ENCODE data around the gene EGR1. TPM values are rescaled to one million over a fixed set of nuclear protein-coding genes. Genes with fewer than 3 reads are reported as not detected.

The EGR1 gene
- polyA plus RNA-seq, 1 of the 3 experiments (the other 2 are of a cell fraction): 48.0 TPM

DNA sequence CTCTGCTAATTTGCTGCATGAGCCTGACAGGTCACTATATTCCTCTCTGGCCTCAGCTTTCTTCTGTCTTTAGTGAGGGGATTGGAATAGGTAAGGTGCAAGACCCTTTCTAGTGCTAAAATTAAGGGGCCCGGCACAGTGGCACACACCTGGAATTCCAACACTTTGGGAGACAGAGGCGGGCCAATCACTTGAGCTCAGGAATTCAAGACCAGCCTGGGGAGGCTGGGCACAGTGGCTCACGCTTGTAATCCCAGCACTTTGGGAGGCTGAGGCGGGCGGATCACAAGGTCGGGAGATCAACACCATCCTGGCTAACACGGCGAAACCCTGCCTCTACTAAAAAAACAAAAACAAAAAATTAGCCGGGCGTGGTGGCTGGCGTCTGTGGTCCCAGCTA, 37.2 kb downstream of the EGR1 start (continued):
- TF ChIP-seq, protein P1, sequence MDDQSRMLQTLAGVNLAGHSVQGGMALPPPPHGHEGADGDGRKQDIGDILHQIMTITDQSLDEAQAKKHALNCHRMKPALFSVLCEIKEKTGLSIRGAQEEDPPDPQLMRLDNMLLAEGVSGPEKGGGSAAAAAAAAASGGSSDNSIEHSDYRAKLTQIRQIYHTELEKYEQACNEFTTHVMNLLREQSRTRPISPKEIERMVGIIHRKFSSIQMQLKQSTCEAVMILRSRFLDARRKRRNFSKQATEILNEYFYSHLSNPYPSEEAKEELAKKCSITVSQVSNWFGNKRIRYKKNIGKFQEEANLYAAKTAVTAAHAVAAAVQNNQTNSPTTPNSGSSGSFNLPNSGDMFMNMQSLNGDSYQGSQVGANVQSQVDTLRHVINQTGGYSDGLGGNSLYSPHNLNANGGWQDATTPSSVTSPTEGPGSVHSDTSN (IDR thresholded peaks at IDR 0.05): no peak
- TF ChIP-seq POLR2AphosphoS5 (IDR thresholded peaks at IDR 0.05; ENCODE audit: low read depth, low read length): no peak
- TF ChIP-seq RFX5 (IDR thresholded peaks at IDR 0.05; ENCODE audit: low read length): no peak

DNA sequence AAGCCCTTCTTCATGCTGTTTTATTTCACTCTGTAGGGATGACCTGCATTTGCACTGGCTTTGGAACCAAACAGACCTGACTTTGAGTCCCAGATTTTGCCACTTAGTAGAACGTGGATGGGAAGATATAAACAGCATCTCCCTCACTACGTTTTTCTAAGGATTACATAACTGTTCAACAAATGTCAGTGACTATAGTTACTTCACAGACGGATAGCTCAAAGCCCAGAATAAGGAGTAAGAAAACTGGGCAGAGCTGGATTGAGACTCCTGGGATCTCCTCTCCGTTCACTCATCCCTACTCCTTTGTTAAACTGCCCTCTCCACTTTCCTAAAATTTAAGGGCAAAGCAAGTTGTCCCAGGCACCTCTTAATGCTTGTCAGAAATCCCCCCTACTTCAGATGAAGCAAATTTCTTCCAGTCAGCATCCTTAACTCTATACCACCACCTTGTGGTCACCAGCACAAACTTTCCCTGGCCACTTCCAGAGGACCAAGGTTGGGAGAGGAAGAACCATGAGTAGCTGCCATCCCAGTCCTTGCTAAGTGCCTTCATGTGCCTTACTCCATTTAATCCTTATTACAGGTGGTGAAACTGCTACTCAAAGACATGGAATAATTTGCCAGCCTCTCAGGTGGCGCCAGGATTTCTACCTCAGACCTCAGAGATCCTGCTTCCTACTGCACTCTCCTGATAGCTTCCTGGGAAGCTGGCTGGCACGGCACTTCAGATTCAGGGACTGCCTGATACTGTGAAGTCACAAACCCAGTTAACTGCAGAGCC, 38.4 kb downstream of the EGR1 start:
- no peak overlapping the region for H2AFZ ChIP-seq (ENCODE audit: low read depth)
- 35% methylated on average over 6 of the region's 6 CpGs for WGBS (ENCODE audit: low lambda C conversion rate)
- H3F3A ChIP-seq (replicated peaks; ENCODE audit: insufficient read depth): peaks cover 36% of the 10 kb centered on the region
- no peak overlapping the region for H3K4me3 ChIP-seq (ENCODE audit: low read depth in 2 of 2, low read length in 1 of 2)
- H3K9ac ChIP-seq: no peak overlapping the region
- no peaks in the 10 kb centered on the region for H3K79me2 ChIP-seq (ENCODE audit: insufficient read depth)
- peak overlapping the region in 1 of 2 experiments; percentile 30; a peak in 1 of 4 replicates for H3K27ac ChIP-seq (ENCODE audit: low read depth in 2 of 2, low read length in 1 of 2)
- no peaks in the 10 kb centered on the region for H3K27me3 ChIP-seq (ENCODE audit: insufficient read depth)
- peak; percentile 70 for DNase-seq
- H3K9me2 ChIP-seq: no peaks in the 10 kb centered on the region
- ChIA-PET CTCF (interaction anchor here (0.6 to 11.7 kb wide), 39 partner anchors 9 to 864 kb away, joined by 3 to 196 read pairs (median 5); partner anchors contain the start of genes EGR1, ETF1, KIF20A and REEP2), POLR2A (interaction anchor here (0.7 to 2.9 kb wide), 3 partner anchors 11 to 54 kb away, joined by 3 to 22 read pairs (median 20); partner anchors contain the start of gene EGR1)
- peaks cover 20 to 26% of the 10 kb centered on the region in 2 experiments for H3K36me3 ChIP-seq (replicated peaks in 1 of 2; ENCODE audit: control insufficient read depth in 1 of 2, insufficient read depth in 2 of 2, low read length in 1 of 2)
- peaks cover 0 to 6% of the 10 kb centered on the region in 2 experiments; a peak in 1 of 4 replicates for H3K4me1 ChIP-seq (ENCODE audit: control insufficient read depth in 1 of 2, insufficient read depth in 2 of 2, low read depth in 1 of 2, low read length in 1 of 2)
- H3K4me2 ChIP-seq: no peak overlapping the region
- no peaks in the 10 kb centered on the region; the same call in 1 of the 2 replicates for H4K20me1 ChIP-seq (ENCODE audit: insufficient read depth)
- no peaks in the 10 kb centered on the region for H3K9me3 ChIP-seq
- no peak for TF ChIP-seq CHD2 (IDR thresholded peaks at IDR 0.05; ENCODE audit: low read length, partially characterized antibody)
- TF ChIP-seq SMC3 (IDR thresholded peaks at IDR 0.05; ENCODE audit: low read depth, low read length): peak; percentile 85
- TF ChIP-seq RCOR1 (IDR thresholded peaks at IDR 0.05; ENCODE audit: low read length): no peak
- no peak for TF ChIP-seq MXI1 (IDR thresholded peaks at IDR 0.05; ENCODE audit: low read depth, low read length)
- TF ChIP-seq, protein P2, sequence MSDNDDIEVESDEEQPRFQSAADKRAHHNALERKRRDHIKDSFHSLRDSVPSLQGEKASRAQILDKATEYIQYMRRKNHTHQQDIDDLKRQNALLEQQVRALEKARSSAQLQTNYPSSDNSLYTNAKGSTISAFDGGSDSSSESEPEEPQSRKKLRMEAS (IDR thresholded peaks at IDR 0.05; ENCODE audit: low read depth): no peak
- no peak for TF ChIP-seq EZH2phosphoT487 (IDR thresholded peaks at IDR 0.05; ENCODE audit: borderline replicate concordance, low read depth)
- TF ChIP-seq, protein P3, sequence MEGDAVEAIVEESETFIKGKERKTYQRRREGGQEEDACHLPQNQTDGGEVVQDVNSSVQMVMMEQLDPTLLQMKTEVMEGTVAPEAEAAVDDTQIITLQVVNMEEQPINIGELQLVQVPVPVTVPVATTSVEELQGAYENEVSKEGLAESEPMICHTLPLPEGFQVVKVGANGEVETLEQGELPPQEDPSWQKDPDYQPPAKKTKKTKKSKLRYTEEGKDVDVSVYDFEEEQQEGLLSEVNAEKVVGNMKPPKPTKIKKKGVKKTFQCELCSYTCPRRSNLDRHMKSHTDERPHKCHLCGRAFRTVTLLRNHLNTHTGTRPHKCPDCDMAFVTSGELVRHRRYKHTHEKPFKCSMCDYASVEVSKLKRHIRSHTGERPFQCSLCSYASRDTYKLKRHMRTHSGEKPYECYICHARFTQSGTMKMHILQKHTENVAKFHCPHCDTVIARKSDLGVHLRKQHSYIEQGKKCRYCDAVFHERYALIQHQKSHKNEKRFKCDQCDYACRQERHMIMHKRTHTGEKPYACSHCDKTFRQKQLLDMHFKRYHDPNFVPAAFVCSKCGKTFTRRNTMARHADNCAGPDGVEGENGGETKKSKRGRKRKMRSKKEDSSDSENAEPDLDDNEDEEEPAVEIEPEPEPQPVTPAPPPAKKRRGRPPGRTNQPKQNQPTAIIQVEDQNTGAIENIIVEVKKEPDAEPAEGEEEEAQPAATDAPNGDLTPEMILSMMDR (IDR thresholded peaks at IDR 0.05): peak; percentile 80
- TF ChIP-seq FOXM1 (IDR thresholded peaks at IDR 0.05; ENCODE audit: low read depth): no peak
- TF ChIP-seq JUND (IDR thresholded peaks at IDR 0.05): no peak
- TF ChIP-seq, protein P4, sequence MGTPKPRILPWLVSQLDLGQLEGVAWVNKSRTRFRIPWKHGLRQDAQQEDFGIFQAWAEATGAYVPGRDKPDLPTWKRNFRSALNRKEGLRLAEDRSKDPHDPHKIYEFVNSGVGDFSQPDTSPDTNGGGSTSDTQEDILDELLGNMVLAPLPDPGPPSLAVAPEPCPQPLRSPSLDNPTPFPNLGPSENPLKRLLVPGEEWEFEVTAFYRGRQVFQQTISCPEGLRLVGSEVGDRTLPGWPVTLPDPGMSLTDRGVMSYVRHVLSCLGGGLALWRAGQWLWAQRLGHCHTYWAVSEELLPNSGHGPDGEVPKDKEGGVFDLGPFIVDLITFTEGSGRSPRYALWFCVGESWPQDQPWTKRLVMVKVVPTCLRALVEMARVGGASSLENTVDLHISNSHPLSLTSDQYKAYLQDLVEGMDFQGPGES (IDR thresholded peaks at IDR 0.05; ENCODE audit: low read depth, low read length): no peak
- TF ChIP-seq TAF1 (IDR thresholded peaks at IDR 0.05; ENCODE audit: borderline replicate concordance, low read depth, low read length): no peak
- no peak for TF ChIP-seq ELF1 (IDR thresholded peaks at IDR 0.05)
- peak; percentile 90 for TF ChIP-seq RAD21 (IDR thresholded peaks at IDR 0.05; ENCODE audit: low read length)
- TF ChIP-seq POLR2AphosphoS5 (IDR thresholded peaks at IDR 0.05; ENCODE audit: low read depth, low read length): no peak; the same call in 1 of the 2 replicates
- no peak for TF ChIP-seq SIN3A (IDR thresholded peaks at IDR 0.05; ENCODE audit: borderline replicate concordance, low read depth, low read length)
